GM10266 (cell line): Measurements from ENCODE around the gene CPT1B.

Source experiments
- DNase-seq: peaks from one replicate; pipeline ENCODE4 v3.0.0; 2012; ENCODE audit errors: extremely low spot score
- CTCF ChIP-seq: IDR thresholded peaks from 2 replicates; pipeline ENCODE4 v1.5.1; 2012; ENCODE audit warnings: mild to moderate bottlenecking, low read depth; ENCODE audit not compliant: control insufficient read depth, insufficient read depth; ENCODE audit errors: missing control alignments

CPT1B gene

DNA sequence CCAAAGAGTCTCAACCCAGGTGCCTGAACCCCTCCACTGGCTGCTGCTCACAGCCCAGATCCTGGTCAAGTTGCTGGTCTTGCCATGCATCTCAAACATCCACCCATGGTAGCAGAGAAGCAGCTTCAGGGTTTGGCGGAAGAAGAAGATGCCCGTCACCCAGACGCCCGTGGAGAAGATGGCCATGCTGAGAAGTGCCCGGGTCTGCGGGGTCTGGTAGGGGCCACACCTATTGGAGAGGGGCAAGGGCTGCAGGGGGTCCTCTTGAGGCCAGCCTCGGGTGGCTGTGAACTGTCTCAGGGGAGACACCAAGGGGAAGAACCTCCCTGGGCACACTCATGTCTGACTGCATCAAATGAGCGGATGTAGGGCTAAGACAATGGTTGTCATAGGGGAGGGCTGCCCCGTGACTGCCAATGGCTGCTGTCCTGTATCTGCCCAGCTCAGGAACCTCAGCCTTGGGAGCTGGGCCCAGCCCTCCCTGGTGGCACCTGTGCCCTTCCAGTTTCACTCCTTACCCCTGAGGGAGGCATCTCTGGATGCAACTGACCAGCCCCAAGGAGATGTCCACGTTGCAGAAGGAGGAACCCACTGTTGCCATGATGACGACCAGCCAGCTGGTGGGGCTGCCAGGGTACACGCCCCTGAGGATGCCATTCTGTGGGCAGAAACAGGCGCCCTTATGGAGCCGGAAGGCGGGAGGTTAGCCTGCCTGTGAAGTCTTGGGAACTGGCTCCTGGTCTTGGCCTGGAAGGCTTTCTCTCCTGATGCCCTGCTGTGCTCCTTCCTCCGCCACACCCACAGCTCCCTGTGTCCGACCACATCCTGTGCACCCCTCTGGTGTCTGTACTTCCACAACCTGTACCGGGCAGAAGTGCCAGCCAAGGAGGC lies 1.2 kb downstream of the CPT1B start:
- DNase-seq: no peak
- TF ChIP-seq CTCF: no peak

- no peak for TF ChIP-seq CTCF
- no peak for DNase-seq
Observed at GRCh38 chr22:50576070-50576469, 2.2 kb downstream of the CPT1B start.

DNA sequence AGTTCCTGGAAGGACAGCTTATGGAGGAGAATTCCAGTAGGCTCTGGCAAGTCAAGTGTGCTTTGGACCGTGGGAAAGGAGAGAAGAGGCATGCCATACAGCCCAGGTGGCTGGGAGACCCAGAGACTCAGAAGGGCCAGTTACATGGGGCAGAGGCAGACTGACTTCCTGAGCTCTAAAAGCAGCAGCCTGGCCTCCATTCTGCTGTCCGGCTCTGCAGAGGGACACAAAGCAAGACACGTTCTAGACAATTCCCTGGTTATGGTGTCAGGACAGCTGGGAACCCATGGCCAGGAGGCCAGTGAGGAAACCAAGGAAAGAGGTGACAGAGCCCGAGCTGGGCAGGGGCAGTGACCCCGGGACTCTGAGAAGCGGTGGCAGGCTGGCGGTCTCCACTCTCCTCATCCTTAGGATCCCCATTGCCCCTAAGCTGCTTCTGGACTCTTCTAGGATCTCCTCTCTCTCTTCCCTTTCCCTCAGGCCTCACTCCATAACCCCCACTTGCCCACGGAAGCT lies 2.7 kb downstream of the CPT1B start:
- no peak for DNase-seq
- no peak for TF ChIP-seq CTCF

DNA sequence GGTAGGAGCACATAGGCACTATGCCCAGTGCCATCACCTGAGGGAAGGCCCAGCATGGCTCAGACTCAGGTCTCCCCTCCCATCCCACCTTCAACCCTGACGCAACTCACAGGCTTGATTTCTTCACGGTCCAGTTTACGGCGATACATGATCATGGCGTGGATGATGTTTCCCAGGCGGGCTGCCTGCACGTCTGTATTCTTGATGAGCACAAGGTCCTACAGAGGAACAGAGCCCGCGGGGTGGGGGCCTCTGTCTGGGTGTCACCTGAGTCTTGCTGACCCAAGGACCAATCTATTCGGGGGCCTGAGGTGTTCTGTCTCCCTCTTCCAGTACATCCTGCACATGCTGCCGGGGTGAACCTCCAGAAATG lies 3.9 kb downstream of the CPT1B start:
- DNase-seq: no peak
- no peak for TF ChIP-seq CTCF

DNA sequence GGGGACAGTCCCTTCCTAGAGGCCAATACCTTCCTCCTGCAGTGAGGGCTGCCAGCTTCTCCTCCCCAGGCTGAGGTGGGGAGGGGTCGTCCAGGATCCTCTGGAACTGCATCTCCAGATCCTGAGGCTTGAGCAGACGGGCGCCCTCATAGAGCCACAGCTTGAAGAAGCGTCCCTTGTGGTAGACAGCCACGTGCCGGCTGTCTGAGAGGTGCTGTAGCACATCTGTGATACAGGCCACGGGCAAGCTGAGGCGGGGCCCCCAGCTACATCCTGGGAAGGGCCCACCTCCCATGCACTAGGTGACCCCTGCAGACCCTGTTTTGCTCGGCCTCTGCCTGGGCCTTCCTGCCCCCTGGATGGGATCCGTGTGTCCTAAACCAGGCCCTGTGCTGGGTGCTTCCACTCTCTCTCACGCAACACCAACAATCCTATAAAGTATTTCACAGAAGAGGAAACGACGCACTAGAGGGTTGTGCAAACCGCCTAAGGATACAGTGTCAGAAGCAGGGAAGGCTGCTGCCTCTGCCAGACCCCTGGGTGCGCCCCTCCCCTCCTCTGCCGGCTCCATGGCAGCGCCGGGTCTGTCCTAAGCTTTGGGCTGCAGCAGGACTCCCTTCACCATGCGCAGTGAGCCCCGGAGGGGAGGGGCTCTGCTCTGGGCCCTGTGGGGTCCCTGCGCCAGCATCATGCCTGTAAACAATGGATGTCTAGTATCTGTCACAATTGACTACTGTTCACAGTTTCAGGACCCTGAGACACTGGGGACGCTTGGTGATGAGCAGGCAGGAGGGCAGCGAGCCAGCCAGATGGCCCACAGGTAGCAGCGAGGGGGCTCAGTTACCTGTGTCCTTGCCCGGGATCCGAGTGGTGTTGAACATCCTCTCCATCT lies 4.5 kb downstream of the CPT1B start:
- no peak for TF ChIP-seq CTCF
- no peak for DNase-seq

- no peak for DNase-seq
- TF ChIP-seq CTCF: no peak
Observed at GRCh38 chr22:50572965-50573364, 5.3 kb downstream of the CPT1B start.
